ENCODE data around the gene ANKDD1A. TPM values are rescaled to one million over a fixed set of nuclear protein-coding genes. Genes with fewer than 3 reads are reported as not detected.

ANKDD1A gene
- polyA plus RNA-seq, 1 donor from 2014 or later = 3.4 TPM

DNA sequence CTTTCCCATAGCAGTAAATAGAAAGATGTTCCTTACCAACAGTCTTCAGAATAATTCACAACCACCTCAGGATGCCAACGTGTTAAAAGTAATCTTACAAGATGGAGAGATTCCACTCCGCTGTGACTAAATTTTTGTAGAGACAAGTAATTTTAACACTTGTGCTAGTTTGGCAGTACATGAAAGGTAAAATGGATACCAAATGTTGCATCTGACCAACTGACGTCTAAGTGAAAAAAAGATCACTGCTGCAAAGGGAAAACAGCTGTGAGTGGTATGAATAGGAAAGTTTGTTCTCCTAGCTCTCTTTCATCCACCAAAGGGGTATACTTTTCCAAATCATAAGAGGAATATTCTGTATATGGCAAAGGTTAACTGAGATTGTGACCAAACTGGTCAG lies 75.4 kb downstream of the ANKDD1A start:
- Mint-ChIP-seq H3K27me3 (no peaks in the 10 kb centered on the region), H3K36me3 (no peaks in the 10 kb centered on the region), H3K27ac (peak overlapping the region in 2 of 3 donors; percentile 22 to 99), H3K9me3 (no peaks in the 10 kb centered on the region), H3K4me1 (peaks cover 40 to 55% (median 40%) of the 10 kb centered on the region in 3 donors), H3K4me3 (peak overlapping the region in 1 of 4 donors; percentile 67)

DNA sequence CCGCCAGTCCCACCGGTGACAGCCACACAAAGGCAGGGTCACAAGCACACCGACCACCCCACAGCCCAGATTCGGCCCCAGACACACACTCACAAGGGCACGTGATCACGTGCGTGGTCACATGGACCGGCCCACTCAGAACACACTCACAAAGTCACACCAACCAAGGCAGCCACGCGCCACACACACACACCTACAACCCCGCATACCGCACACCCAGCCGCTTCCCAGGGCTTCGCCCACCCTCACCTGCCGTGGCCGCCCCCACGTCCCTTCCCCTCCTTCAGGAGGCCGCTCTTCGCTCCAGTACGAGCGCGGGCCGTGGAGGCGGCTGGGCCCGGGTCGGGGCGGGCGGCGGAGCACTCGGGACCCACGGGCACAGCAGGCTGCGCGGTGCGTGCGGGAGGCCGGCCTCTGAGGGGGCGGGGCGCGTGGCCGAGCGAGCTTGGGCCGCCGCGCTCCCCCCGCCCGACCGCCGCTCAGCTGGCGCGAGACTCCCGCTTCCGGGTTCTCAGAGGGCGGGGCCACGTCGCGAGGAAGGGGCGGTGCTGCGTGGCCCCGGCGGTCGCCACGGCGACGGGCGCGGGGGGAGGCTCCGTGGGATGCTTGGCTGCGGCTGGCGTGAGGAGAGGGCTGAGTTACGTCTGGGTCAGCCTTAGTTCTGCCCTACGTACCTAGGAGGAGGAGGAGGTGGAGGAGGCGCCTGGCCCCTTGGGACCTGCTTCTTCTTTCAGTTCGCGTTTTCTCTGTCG lies 77.9 kb downstream of the ANKDD1A start, which contains the start of gene SPG21:
Gene SPG21 (minus strand): TSS at position 499 of the 752 bp plus-strand sequence. CDS start 6,345 bp downstream, outside the sequence.
- Mint-ChIP-seq H3K27me3 (no peaks in the 10 kb centered on the region), H3K9me3 (no peaks in the 10 kb centered on the region), H3K4me3 (peak within 1 kb of the TSS; percentile 95 to 99 (median 98)), H3K36me3 (no peaks in the 10 kb centered on the region), H3K4me1 (peaks cover 35 to 50% (median 37%) of the 10 kb centered on the region in 3 donors), H3K27ac (peak within 1 kb of the TSS; percentile 95 to 99 (median 98))

- H3K27ac Mint-ChIP-seq = peak overlapping the region; percentile 91 to 99 (median 98)
- H3K9me3 Mint-ChIP-seq = no peaks in the 10 kb centered on the region
- H3K4me3 Mint-ChIP-seq = peak overlapping the region; percentile 91 to 99 (median 97)
- H3K36me3 Mint-ChIP-seq = no peaks in the 10 kb centered on the region
- H3K27me3 Mint-ChIP-seq = no peaks in the 10 kb centered on the region
- H3K4me1 Mint-ChIP-seq = peaks cover 32 to 45% (median 35%) of the 10 kb centered on the region in 3 donors
These were observed 78.4 kb downstream of the ANKDD1A start for GRCh38 chr15:64990168-64990470.

DNA sequence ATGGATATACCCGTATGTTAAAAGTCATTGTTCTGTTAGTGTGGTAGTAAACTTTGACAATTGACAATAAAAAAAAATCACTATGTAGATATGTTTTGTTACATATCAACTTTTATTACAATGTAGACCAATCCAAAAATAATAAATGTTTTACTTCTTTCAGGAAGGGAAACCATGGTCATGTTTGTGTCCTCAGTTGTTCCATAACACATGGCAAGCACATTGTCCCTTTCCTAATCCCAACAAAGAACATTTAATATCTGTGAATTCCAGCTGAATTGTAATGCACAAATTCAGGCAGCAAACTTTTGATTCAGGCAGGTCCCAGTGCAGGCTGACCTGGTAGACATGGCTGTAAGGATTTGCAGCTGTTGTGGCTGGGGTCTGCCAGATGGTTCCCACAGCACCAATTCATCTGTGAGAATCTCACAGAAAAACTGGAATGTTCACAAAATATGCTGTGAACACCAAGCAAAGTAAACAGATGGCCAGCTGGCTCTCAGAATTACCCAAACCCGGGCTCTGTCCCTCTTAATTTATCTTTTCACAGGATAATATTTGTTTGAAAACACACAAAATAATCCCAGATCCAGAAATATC lies 79.9 kb downstream of the ANKDD1A start:
- Mint-ChIP-seq H3K4me3 (peak overlapping the region in 1 of 4 donors; percentile 99), H3K27me3 (no peaks in the 10 kb centered on the region)

GRCh38 chr15:64993290-64993689 lies 81.6 kb downstream of the ANKDD1A start:
- H3K9me3 Mint-ChIP-seq = no peaks in the 10 kb centered on the region
- H3K36me3 Mint-ChIP-seq = no peaks in the 10 kb centered on the region
- peaks cover 15 to 27% (median 15%) of the 10 kb centered on the region in 3 donors for H3K4me1 Mint-ChIP-seq
- no peaks in the 10 kb centered on the region for H3K27me3 Mint-ChIP-seq
- peak overlapping the region in 1 of 3 donors; percentile 71 for H3K27ac Mint-ChIP-seq
- peak overlapping the region in 2 of 4 donors; percentile 15 to 49 for H3K4me3 Mint-ChIP-seq

More for the DNA sequence above, 79.9 kb downstream of the ANKDD1A start:
- Mint-ChIP-seq H3K9me3 (no peaks in the 10 kb centered on the region), H3K4me1 (peaks cover 24 to 40% (median 24%) of the 10 kb centered on the region in 3 donors), H3K27ac (peak overlapping the region in 2 of 3 donors; percentile 62 to 99), H3K36me3 (no peaks in the 10 kb centered on the region)

- no peak overlapping the region for H3K4me3 Mint-ChIP-seq
- H3K27me3 Mint-ChIP-seq = no peaks in the 10 kb centered on the region
- H3K36me3 Mint-ChIP-seq = no peaks in the 10 kb centered on the region
- no peak overlapping the region for H3K27ac Mint-ChIP-seq
- peaks cover 2 to 7% (median 3%) of the 10 kb centered on the region in 3 donors for H3K4me1 Mint-ChIP-seq
- no peaks in the 10 kb centered on the region for H3K9me3 Mint-ChIP-seq
These were observed 85.4 kb downstream of the ANKDD1A start for GRCh38 chr15:64997066-64997465.

GRCh38 chr15:64997745-64998375 lies 86.2 kb downstream of the ANKDD1A start:
- no peaks in the 10 kb centered on the region for H3K27me3 Mint-ChIP-seq
- H3K36me3 Mint-ChIP-seq = peaks cover 2% of the 10 kb centered on the region
- no peak overlapping the region for H3K27ac Mint-ChIP-seq
- H3K9me3 Mint-ChIP-seq = no peaks in the 10 kb centered on the region
- no peak overlapping the region for H3K4me3 Mint-ChIP-seq
- H3K4me1 Mint-ChIP-seq = peaks cover 2 to 7% (median 3%) of the 10 kb centered on the region in 3 donors

- Mint-ChIP-seq H3K27ac (no peak overlapping the region), H3K4me3 (no peak overlapping the region), H3K4me1 (peaks cover 3 to 6% (median 4%) of the 10 kb centered on the region in 3 donors), H3K9me3 (no peaks in the 10 kb centered on the region), H3K36me3 (peaks cover 2% of the 10 kb centered on the region), H3K27me3 (no peaks in the 10 kb centered on the region)
These were observed 93.3 kb downstream of the ANKDD1A start for GRCh38 chr15:65004993-65005392.

DNA sequence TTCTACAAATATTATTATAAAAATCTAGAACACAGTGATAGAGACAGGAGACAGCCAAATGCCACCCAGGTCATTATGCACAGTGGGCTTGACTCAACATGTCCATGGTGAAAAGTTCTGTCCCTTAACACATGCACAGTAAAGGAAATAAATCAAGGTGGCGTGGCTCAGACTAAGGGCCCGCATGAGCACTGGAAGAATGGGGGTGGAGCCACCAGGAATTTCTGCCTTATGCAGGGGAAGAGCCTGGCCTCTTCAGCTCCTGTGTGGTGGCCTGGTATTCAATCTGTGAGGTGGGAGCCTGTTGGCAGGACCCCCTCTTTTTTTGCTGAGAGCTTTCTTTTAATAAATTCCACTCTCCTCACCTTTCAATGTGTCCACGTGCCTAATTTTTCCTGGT lies 95.2 kb downstream of the ANKDD1A start:
- H3K36me3 Mint-ChIP-seq = peaks cover 2% of the 10 kb centered on the region
- H3K4me1 Mint-ChIP-seq = peaks cover 3 to 6% (median 4%) of the 10 kb centered on the region in 3 donors
- no peaks in the 10 kb centered on the region for H3K9me3 Mint-ChIP-seq
- H3K27ac Mint-ChIP-seq = no peak overlapping the region
- H3K27me3 Mint-ChIP-seq = no peaks in the 10 kb centered on the region
- H3K4me3 Mint-ChIP-seq = no peak overlapping the region

Other genes starting within 250 kb of the ANKDD1A start
- 0.14 TPM for gene RBPMS2, start 136.3 kb upstream of the ANKDD1A start, polyA plus RNA-seq
- gene PIF1, start 86.3 kb upstream of the ANKDD1A start, polyA plus RNA-seq = 2.4 TPM
- gene PLEKHO2, start 70.0 kb upstream of the ANKDD1A start, polyA plus RNA-seq = 45.1 TPM
- 137 TPM for gene SPG21, start 78.0 kb downstream of the ANKDD1A start, polyA plus RNA-seq
- 15.8 TPM for gene MTFMT, start 117.7 kb downstream of the ANKDD1A start, polyA plus RNA-seq
- not detected for gene SLC51B, start 133.5 kb downstream of the ANKDD1A start, polyA plus RNA-seq
- not detected for gene RASL12, start 156.1 kb downstream of the ANKDD1A start, polyA plus RNA-seq
- not detected for gene KBTBD13, start 164.8 kb downstream of the ANKDD1A start, polyA plus RNA-seq
- 0.26 TPM for gene UBAP1L, start 203.3 kb downstream of the ANKDD1A start, polyA plus RNA-seq
- gene PDCD7, start 221.9 kb downstream of the ANKDD1A start, polyA plus RNA-seq = 13.4 TPM

Data from IgD-negative memory B cell (primary cell).